ENCODE measurements around the gene CEBPZ.

Gene CEBPZ

GRCh38 chr2:37244017-37244416, 12.6 kb upstream of the CEBPZ start:
- peaks cover 8% of the 10 kb centered on the region; the same call in 1 of the 2 replicates for H3K36me3 ChIP-seq (replicated peaks; ENCODE audit: insufficient read depth, low read length)
- no peak overlapping the region for H3K4me2 ChIP-seq (ENCODE audit: low read depth, low read length)
- no peaks in the 10 kb centered on the region for H3K27me3 ChIP-seq (replicated peaks; ENCODE audit: insufficient read depth, low read length)
- no peaks in the 10 kb centered on the region for H3K9me3 ChIP-seq (replicated peaks; ENCODE audit: insufficient read depth, low read length)
- H3K4me1 ChIP-seq (ENCODE audit: low read length): no peaks in the 10 kb centered on the region
- H3K9me2 ChIP-seq (replicated peaks; ENCODE audit: insufficient read depth, low read length): no peaks in the 10 kb centered on the region
- no peak overlapping the region for H3K27ac ChIP-seq (ENCODE audit: low read length)
- TF ChIP-seq EZH2 (optimal IDR thresholded peaks at IDR 0.05; ENCODE audit: low read depth, low read length) (no peak), CTCF (IDR thresholded peaks at IDR 0.05; ENCODE audit: low read length) (no peak)
- H4K20me1 ChIP-seq (ENCODE audit: insufficient read depth, low read length): peaks cover 27% of the 10 kb centered on the region; the same call in 1 of the 2 replicates
- H3F3A ChIP-seq (ENCODE audit: insufficient read depth, low read length): peaks cover 59% of the 10 kb centered on the region
- DNase-seq: peak; percentile 56
- H2AFZ ChIP-seq (ENCODE audit: low read length): no peak overlapping the region
- no peak overlapping the region for H3K9ac ChIP-seq (ENCODE audit: low read length)
- H3K79me2 ChIP-seq (ENCODE audit: low read length): no peaks in the 10 kb centered on the region
- H3K4me3 ChIP-seq (ENCODE audit: low read length): no peak overlapping the region

GRCh38 chr2:37243435-37243834, 12.0 kb upstream of the CEBPZ start:
- Histone ChIP-seq H3K4me1 (ENCODE audit: low read length) (no peaks in the 10 kb centered on the region), H4K20me1 (ENCODE audit: insufficient read depth, low read length) (peaks cover 27% of the 10 kb centered on the region; the same call in 1 of the 2 replicates), H3K9me2 (replicated peaks; ENCODE audit: insufficient read depth, low read length) (no peaks in the 10 kb centered on the region), H3K4me2 (ENCODE audit: low read depth, low read length) (no peak overlapping the region), H3K27me3 (replicated peaks; ENCODE audit: insufficient read depth, low read length) (no peaks in the 10 kb centered on the region), H3K27ac (ENCODE audit: low read length) (no peak overlapping the region), H3F3A (ENCODE audit: insufficient read depth, low read length) (peaks cover 55% of the 10 kb centered on the region), H2AFZ (ENCODE audit: low read length) (no peak overlapping the region), H3K9me3 (replicated peaks; ENCODE audit: insufficient read depth, low read length) (no peaks in the 10 kb centered on the region), H3K79me2 (ENCODE audit: low read length) (no peaks in the 10 kb centered on the region), H3K36me3 (replicated peaks; ENCODE audit: insufficient read depth, low read length) (peaks cover 8% of the 10 kb centered on the region; the same call in 1 of the 2 replicates), H3K4me3 (ENCODE audit: low read length) (no peak overlapping the region), H3K9ac (ENCODE audit: low read length) (no peak overlapping the region)
- no peak for DNase-seq
- TF ChIP-seq EZH2 (optimal IDR thresholded peaks at IDR 0.05; ENCODE audit: low read depth, low read length) (no peak), CTCF (IDR thresholded peaks at IDR 0.05; ENCODE audit: low read length) (no peak)

- Histone ChIP-seq H3K4me3 (ENCODE audit: low read length) (peak overlapping the region; percentile 98), H3K27me3 (replicated peaks; ENCODE audit: insufficient read depth, low read length) (no peaks in the 10 kb centered on the region), H3K27ac (ENCODE audit: low read length) (peak overlapping the region; percentile 85; the same call in 1 of the 2 replicates), H3F3A (ENCODE audit: insufficient read depth, low read length) (0 out of 2 replicates have a peak, but pooled peaks cover 10% of the 10 kb centered on the region), H3K4me1 (ENCODE audit: low read length) (peaks cover 15% of the 10 kb centered on the region), H4K20me1 (ENCODE audit: insufficient read depth, low read length) (0 out of 2 replicates have a peak, but pooled peaks cover 3% of the 10 kb centered on the region), H3K4me2 (ENCODE audit: low read depth, low read length) (peak overlapping the region; percentile 96), H3K9ac (ENCODE audit: low read length) (peak overlapping the region; percentile 91), H3K79me2 (ENCODE audit: low read length) (peaks cover 87% of the 10 kb centered on the region), H3K9me3 (replicated peaks; ENCODE audit: insufficient read depth, low read length) (no peaks in the 10 kb centered on the region), H3K36me3 (replicated peaks; ENCODE audit: insufficient read depth, low read length) (peaks cover 11% of the 10 kb centered on the region), H2AFZ (ENCODE audit: low read length) (peak overlapping the region; percentile 96), H3K9me2 (replicated peaks; ENCODE audit: insufficient read depth, low read length) (no peaks in the 10 kb centered on the region)
- TF ChIP-seq EZH2phosphoT487 (IDR thresholded peaks at IDR 0.05; ENCODE audit: low read length): no peak
- no peak for TF ChIP-seq EZH2 (optimal IDR thresholded peaks at IDR 0.05; ENCODE audit: low read depth, low read length)
- no peak for TF ChIP-seq CTCF (IDR thresholded peaks at IDR 0.05; ENCODE audit: low read length)
- no peak for DNase-seq
Measured at GRCh38 chr2:37232131-37232933, 936 bp upstream of the CEBPZ start.
